ENCODE results near the gene KRT86. TPM values are rescaled to one million over a fixed set of nuclear protein-coding genes. Genes with fewer than 3 reads are reported as not detected.
"Not testable (repeated sequence)": the region's sequence is repeated elsewhere in the genome, so short reads cannot be mapped to it uniquely, and the experiment has no call there.

Gene KRT86
- total RNA-seq, 2 experiments from 2014 or later = not detected

DNA sequence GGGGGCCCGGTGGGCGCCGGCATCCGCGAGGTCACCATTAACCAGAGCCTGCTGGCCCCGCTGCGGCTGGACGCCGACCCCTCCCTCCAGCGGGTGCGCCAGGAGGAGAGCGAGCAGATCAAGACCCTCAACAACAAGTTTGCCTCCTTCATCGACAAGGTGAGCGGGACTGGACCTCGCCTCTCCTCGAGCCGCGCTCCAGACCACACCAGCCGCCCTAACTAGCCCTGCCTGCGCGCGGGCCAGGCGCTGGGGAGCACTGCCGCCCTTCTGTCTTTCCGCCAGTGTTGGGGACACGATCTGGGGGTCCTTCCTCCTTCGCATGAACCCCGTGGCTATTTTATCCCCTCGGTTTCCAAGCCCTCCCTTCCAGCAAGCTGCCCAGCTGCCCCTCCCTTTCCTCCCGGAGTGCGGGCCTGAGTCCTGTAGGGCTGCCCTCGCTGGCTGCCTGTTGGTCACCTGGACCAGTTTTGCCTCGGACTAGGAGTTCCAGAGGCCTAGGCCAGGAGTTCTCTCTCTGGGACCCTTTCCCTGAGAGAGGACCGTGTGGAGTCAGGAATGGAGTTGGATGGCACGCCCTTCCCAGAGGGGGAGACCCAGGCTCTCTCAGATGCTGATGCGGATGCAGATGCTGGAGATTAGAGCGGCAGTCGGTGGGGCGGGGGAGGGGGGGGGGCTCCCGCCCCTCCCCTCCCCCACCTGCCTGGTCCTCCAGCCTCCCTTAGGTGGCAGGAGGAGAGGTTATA lies 40.8 kb upstream of the KRT86 start:
- DNase-seq = no peak
- H3K9me3 Mint-ChIP-seq = no peaks in the 10 kb centered on the region
- peaks cover 56% of the 10 kb centered on the region for H3K27me3 Mint-ChIP-seq
- no peak overlapping the region for H3K27ac Mint-ChIP-seq
- ChIA-PET POLR2A (no interaction called here), CTCF (interaction anchor here (0.9 kb wide), 1 partner anchor 21 kb away, joined by 5 read pairs; no protein-coding TSS in a partner anchor)
- H3K4me3 Mint-ChIP-seq = no peak overlapping the region
- no peaks in the 10 kb centered on the region for H3K36me3 Mint-ChIP-seq (ENCODE audit: low read depth)
- no peaks in the 10 kb centered on the region for H3K4me1 Mint-ChIP-seq

DNA sequence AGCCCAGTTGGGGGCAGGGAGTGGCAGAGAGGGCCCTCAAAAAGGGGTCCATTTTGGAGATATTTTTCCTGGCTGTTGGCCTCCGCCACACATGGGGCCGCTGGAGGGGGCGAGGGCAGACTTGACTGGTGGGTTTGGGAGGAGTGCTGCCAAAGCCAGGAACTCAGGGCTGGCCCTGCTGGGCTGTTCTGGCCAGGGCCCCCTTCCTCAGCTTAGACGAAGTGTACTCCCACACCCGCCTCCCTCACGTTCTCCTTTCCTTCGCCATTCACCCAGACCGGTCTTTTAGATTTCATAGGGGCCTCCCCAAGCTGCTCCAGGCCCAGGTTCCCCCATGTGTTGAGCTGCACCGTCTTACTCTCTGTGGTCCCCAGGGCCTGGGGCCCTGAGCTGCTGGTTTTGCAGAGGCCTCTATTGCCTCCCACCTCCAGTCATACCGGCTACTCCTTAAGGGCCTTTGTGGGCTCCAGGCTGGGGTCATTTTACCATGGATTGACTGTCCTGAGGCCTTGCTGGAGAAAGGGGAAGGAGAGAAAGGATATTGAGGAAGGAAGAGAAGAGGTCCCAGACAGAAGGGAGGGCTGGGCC lies 40.1 kb upstream of the KRT86 start:
- H3K36me3 Mint-ChIP-seq (ENCODE audit: low read depth) = no peaks in the 10 kb centered on the region
- CTCF ChIA-PET = interaction anchor here (1.4 kb wide), 1 partner anchor 13 kb away, joined by 4 read pairs; no protein-coding TSS in a partner anchor
- H3K27ac Mint-ChIP-seq = no peak overlapping the region
- H3K27me3 Mint-ChIP-seq = peaks cover 51% of the 10 kb centered on the region
- H3K4me3 Mint-ChIP-seq = no peak overlapping the region
- H3K4me1 Mint-ChIP-seq = no peaks in the 10 kb centered on the region
- DNase-seq = no peak
- POLR2A ChIA-PET = no interaction called here
- no peaks in the 10 kb centered on the region for H3K9me3 Mint-ChIP-seq

DNA sequence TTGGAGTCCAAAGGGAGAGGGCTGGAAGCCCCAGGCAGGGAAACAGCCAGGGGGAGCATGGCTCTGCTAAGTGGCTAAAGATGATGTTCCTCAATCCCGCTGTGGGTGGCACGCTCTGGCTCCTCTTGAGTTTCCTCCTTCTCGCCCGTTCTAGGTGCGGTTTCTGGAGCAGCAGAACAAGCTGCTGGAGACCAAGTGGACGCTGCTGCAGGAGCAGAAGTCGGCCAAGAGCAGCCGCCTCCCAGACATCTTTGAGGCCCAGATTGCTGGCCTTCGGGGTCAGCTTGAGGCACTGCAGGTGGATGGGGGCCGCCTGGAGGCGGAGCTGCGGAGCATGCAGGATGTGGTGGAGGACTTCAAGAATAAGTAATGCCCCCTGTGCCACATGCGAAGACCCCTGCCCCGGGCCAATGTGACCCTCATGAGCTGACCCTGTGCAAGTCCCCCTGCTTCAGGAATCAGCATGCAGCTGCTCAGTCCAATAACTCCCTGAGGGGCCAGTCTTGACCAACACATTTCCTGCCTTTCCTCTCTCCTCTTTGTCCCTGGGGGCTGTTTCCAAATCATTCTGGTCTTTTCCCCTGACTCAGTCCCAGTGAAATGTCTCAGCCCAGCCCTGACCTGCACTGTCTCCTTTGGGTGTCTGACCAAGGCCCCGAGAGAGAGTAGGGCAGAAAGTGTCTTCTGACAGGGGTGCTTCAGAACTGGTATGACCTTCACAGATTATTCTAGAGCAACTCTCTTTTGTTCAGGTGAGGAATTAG lies 39.3 kb upstream of the KRT86 start:
- no peak for DNase-seq
- Mint-ChIP-seq H3K27ac (no peak overlapping the region), H3K4me3 (no peak overlapping the region), H3K9me3 (no peaks in the 10 kb centered on the region), H3K4me1 (no peaks in the 10 kb centered on the region), H3K36me3 (ENCODE audit: low read depth) (no peaks in the 10 kb centered on the region), H3K27me3 (peaks cover 48% of the 10 kb centered on the region)
- ChIA-PET CTCF (interaction anchor here (1.4 kb wide), 1 partner anchor 13 kb away, joined by 4 read pairs; no protein-coding TSS in a partner anchor), POLR2A (no interaction called here)

DNA sequence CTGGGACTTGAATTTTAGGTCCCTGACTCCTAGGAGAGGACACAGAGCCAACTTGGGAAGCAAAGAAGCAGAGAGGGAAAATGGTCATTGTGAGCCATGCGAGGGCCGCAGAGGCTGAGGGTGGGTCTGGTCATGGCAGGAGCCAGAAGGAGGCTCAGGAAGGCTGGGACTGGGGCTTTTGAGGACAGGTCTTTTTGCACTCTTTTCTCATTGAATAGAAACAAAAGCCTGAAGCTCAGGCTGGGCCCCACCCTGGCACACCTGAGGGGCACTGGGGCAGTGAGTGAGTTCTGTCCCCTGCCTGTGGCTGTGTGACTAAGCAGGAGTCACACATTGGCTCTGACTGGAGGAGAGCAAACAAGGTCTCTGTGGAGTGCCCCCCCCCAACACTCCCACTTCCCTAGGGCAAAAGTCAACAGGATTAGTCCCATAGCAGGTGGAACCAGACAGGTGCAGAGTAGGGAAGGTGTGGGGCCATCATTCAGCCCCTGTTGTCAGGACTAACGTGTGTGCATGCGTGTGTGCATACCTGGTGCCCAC lies 38.6 kb upstream of the KRT86 start:
- Mint-ChIP-seq H3K4me1 (no peaks in the 10 kb centered on the region), H3K36me3 (ENCODE audit: low read depth) (no peaks in the 10 kb centered on the region), H3K27ac (no peak overlapping the region), H3K27me3 (peaks cover 42% of the 10 kb centered on the region), H3K4me3 (no peak overlapping the region), H3K9me3 (no peaks in the 10 kb centered on the region)
- ChIA-PET POLR2A (no interaction called here), CTCF (interaction anchor here (1.0 to 1.4 kb wide), 2 partner anchors 14 to 42 kb away, joined by 3 to 4 read pairs; no protein-coding TSS in a partner anchor)
- DNase-seq = no peak

DNA sequence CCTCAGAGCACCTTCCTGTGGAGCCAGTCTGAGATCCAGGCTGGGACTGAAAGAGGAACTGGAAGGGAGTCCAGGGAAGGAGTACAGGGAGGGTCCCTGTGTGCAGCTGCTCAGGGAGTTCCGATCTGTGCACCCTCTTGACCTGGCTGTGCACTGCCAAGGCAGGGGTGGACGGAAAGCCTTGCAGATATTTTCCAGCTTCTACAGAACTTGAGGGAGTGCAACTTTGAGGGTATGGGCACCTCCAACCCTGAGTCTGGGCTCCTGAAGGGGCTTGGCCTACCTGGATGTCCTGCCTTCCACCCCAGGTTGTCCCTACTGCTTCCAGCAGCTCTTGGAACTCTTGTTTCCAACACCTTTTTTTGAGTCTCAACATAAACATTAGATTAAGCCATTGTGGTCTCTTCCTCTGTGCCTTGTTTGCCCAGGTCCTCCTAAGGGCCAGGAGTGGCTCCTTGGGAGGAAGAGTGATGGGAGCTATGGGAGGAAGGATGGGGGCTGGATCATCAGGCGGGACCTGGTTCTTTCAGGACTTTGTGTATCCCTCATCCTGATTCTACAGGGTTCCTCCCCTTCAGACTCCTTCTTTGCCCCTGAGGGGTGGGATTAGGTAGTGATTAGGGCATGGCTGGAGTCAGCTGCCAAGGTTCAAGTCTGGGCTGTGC lies 37.9 kb upstream of the KRT86 start:
- POLR2A ChIA-PET = no interaction called here
- CTCF ChIA-PET = interaction anchor here (0.9 to 2.8 kb wide), 4 partner anchors 9 to 43 kb away, joined by 3 to 10 read pairs (median 3); no protein-coding TSS in a partner anchor
- H3K36me3 Mint-ChIP-seq (ENCODE audit: low read depth) = no peaks in the 10 kb centered on the region
- no peak for DNase-seq
- peaks cover 36% of the 10 kb centered on the region for H3K27me3 Mint-ChIP-seq
- H3K9me3 Mint-ChIP-seq = no peaks in the 10 kb centered on the region
- no peaks in the 10 kb centered on the region for H3K4me1 Mint-ChIP-seq
- H3K27ac Mint-ChIP-seq = no peak overlapping the region
- no peak overlapping the region for H3K4me3 Mint-ChIP-seq

DNA sequence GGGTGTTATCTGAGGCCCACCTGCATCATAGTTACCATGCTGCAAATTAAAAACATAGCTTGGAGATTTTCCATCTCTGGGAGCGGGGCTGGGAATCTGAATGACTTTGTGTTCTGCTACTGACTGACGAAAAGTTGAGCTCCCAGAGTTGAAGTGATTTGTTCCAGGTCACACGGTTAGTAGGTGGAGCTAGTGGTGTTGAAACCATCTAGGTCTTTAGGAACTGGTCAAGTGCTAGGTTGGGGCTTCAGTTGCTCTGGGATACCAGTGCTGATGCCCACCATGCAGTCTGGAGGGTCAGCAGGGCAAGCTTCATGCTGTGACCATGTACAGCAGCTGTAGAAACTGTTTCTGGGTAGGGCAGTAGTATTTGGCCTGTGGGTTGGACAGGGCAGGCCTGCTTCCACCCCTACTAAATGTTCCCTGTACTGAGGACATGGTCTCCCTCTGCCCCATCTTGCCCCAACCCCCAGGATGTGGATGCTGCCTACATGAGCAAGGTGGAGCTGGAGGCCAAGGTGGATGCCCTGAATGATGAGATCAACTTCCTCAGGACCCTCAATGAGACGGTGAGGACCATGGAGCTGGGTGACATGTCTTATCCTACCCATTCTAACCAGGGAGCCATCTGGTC lies 36.1 kb upstream of the KRT86 start:
- no peaks in the 10 kb centered on the region for H3K36me3 Mint-ChIP-seq (ENCODE audit: low read depth)
- H3K9me3 Mint-ChIP-seq = no peaks in the 10 kb centered on the region
- POLR2A ChIA-PET = no interaction called here
- peaks cover 23% of the 10 kb centered on the region for H3K27me3 Mint-ChIP-seq
- H3K4me3 Mint-ChIP-seq = no peak overlapping the region
- DNase-seq = no peak
- CTCF ChIA-PET = interaction anchor here (0.9 to 2.8 kb wide), 5 partner anchors 12 to 41 kb away, joined by 3 to 10 read pairs (median 5); no protein-coding TSS in a partner anchor
- H3K27ac Mint-ChIP-seq = no peak overlapping the region
- peaks cover 9% of the 10 kb centered on the region for H3K4me1 Mint-ChIP-seq

DNA sequence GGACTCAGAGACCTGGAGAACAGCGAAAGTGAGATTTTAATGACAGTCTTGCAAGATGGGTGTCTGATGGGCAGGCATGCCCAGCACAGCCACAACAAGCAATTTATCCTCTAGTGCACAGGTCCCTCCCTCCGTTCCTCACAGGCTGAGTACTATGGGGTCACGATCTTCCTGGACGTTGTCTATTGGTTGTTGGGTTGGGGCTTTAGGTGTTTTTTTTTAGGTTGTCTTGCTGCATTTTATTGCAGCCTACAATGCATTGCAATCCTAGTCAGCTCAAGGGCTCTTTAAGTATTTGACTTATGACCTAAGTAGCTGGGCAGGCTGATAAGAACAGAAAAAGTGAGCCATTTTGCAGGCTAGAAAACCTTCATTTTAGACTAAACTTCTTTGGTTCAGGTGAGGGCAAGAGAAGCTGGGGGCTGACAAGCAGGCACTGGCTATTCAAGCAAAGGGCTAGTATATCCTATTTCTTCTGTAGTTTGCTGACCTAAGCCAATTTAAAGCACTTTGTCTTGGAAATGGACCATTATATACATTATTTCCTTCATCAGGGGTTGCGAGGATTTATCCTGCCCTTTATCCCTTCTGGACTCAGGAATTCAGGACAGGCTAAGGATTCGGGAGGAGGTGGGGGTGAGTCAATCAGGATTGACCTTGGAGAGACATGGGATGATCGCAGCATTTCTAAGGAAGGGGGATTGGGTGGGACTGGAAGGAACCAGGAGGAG lies 35.4 kb upstream of the KRT86 start:
- Mint-ChIP-seq H3K27me3 (peaks cover 18% of the 10 kb centered on the region), H3K4me1 (peaks cover 17% of the 10 kb centered on the region), H3K4me3 (no peak overlapping the region), H3K27ac (no peak overlapping the region), H3K36me3 (ENCODE audit: low read depth) (no peaks in the 10 kb centered on the region), H3K9me3 (no peaks in the 10 kb centered on the region)
- CTCF ChIA-PET = interaction anchor here (1.2 to 2.8 kb wide), 4 partner anchors 11 to 40 kb away, joined by 3 to 10 read pairs (median 6); no protein-coding TSS in a partner anchor
- POLR2A ChIA-PET = no interaction called here
- no peak for DNase-seq

DNA sequence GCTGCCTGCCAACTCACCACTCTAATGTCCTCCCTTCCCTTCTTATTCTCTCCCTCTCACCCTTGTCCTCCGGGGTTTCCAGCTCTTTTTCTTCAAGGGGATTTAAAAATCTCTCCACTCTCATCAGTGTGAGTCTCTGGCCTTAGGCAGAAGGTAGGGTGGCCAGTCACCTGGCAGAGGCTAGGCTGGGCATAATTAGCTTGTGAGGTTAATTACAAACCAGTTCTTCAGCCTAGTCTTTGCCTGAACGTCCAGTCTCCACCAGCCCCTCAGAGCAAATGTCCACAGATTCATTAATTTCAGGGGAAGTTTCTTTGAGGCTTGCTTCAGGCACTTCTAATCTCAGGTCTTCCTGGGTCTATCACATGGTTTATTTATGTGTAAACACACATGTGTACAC lies 34.7 kb upstream of the KRT86 start:
- H3K27me3 Mint-ChIP-seq = peaks cover 11% of the 10 kb centered on the region
- CTCF ChIA-PET = interaction anchor here (0.7 to 1.7 kb wide), 2 partner anchors 39 to 915 kb away, joined by 3 to 5 read pairs; no protein-coding TSS in a partner anchor
- peaks cover 24% of the 10 kb centered on the region for H3K4me1 Mint-ChIP-seq
- H3K4me3 Mint-ChIP-seq = no peak overlapping the region
- POLR2A ChIA-PET = no interaction called here
- DNase-seq = no peak
- H3K9me3 Mint-ChIP-seq = no peaks in the 10 kb centered on the region
- H3K27ac Mint-ChIP-seq = no peak overlapping the region
- no peaks in the 10 kb centered on the region for H3K36me3 Mint-ChIP-seq (ENCODE audit: low read depth)

DNA sequence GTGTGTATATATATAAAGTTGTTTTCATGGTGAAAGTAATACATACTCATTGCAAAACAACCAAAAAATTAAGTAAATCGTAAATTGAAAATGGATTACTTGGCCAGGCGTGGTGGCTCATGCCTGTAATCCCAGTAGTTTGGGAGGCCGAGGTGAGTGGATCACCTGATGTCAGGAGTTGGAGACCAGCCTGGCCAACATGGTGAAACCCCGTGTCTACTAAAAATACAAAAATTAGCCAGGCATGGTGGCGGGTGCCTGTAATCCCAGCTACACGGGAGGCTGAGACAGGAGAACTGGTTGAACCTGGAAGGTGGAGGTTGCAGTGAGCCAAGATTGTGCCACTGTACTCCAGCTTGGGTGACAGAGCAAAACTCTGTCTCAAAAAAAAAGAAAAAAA lies 34.2 kb upstream of the KRT86 start:
- H3K27ac Mint-ChIP-seq; POLR2A ChIA-PET; H3K36me3 Mint-ChIP-seq (ENCODE audit: low read depth); H3K9me3 Mint-ChIP-seq; H3K4me3 Mint-ChIP-seq; DNase-seq; H3K27me3 Mint-ChIP-seq: not testable (repeated sequence)
- CTCF ChIA-PET = interaction anchor here (0.7 kb wide), 1 partner anchor 915 kb away, joined by 3 read pairs; no protein-coding TSS in a partner anchor
- peaks cover 29% of the 10 kb centered on the region for H3K4me1 Mint-ChIP-seq

DNA sequence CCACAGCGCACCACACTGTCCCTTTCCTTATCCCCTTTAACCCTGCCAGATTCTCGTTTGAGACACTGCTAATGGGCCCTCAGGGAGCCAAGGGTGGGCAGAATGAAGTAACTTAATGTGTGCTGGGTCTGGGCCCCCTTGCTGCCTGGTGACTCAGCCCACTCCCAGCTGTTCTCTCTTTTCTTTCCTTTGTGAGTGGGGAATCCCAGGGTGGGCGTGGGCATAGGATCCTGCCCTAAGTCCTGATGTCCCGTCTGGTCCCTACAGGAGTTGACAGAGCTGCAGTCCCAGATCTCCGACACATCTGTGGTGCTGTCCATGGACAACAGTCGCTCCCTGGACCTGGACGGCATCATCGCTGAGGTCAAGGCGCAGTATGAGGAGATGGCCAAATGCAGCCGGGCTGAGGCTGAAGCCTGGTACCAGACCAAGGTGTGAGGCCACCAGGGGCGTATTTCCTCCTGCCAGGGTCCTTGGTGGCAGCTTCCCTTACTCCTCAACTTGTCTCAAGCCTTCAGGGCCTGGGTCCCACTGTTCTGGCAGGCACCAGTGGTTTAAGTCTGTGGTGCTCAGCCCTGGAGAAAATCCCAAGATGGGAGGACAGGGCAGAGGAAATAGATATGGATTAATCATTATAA lies 33.1 kb upstream of the KRT86 start:
- H3K4me3 Mint-ChIP-seq = no peak overlapping the region
- no peak overlapping the region for H3K27ac Mint-ChIP-seq
- H3K9me3 Mint-ChIP-seq = no peaks in the 10 kb centered on the region
- H3K27me3 Mint-ChIP-seq = peaks cover 5% of the 10 kb centered on the region
- no peaks in the 10 kb centered on the region for H3K36me3 Mint-ChIP-seq (ENCODE audit: low read depth)
- no peak for DNase-seq
- H3K4me1 Mint-ChIP-seq = peaks cover 39% of the 10 kb centered on the region
- CTCF ChIA-PET = interaction anchor here (1.5 to 1.6 kb wide), 2 partner anchors 11 to 15 kb away, joined by 4 to 6 read pairs; no protein-coding TSS in a partner anchor
- POLR2A ChIA-PET = no interaction called here
